ENCODE results near the gene LCN2.

GRCh38 chr9:128153947-128154695, 4.9 kb downstream of the LCN2 start:
- TF ChIP-seq, protein P1, sequence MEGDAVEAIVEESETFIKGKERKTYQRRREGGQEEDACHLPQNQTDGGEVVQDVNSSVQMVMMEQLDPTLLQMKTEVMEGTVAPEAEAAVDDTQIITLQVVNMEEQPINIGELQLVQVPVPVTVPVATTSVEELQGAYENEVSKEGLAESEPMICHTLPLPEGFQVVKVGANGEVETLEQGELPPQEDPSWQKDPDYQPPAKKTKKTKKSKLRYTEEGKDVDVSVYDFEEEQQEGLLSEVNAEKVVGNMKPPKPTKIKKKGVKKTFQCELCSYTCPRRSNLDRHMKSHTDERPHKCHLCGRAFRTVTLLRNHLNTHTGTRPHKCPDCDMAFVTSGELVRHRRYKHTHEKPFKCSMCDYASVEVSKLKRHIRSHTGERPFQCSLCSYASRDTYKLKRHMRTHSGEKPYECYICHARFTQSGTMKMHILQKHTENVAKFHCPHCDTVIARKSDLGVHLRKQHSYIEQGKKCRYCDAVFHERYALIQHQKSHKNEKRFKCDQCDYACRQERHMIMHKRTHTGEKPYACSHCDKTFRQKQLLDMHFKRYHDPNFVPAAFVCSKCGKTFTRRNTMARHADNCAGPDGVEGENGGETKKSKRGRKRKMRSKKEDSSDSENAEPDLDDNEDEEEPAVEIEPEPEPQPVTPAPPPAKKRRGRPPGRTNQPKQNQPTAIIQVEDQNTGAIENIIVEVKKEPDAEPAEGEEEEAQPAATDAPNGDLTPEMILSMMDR (conservative IDR thresholded peaks at IDR 0.05; ENCODE audit: low read depth, low read length), result no peak
- TF ChIP-seq EZH2 (IDR thresholded peaks at IDR 0.05; ENCODE audit: borderline replicate concordance, low read depth, low read length, poor library complexity, severe bottlenecking), result no peak
